ENCODE data around the gene DIAPH2. TPM values are rescaled to one million over a fixed set of nuclear protein-coding genes. Genes with fewer than 3 reads are reported as not detected.

The DIAPH2 gene
- total RNA-seq, 4 donors from 2014 or later = 39.5 to 61.0 (median 56.5) TPM

DNA sequence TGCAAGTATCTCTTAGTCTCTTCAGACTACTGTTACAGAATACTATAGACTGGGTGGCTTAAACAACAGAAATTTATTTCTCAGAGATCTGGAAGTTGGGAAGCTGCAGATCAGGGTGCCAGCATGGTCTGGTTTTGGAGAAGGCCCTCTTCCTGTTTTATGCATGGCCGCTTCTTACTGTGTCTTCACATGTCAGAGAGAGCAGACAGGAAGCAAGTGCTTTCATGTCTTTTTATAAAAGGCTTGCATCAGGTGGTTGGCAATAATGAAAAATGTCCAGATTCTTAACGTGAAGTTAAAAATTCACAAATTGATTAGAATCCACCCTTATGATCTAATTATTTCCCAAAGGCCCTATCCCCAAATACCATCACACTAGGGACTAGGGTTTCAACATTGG is 484.0 kb downstream of the DIAPH2 start:
- Histone ChIP-seq H3K4me3 (no peak overlapping the region), H3K36me3 (no peaks in the 10 kb centered on the region), H3K27me3 (no peaks in the 10 kb centered on the region), H3K27ac (no peak overlapping the region), H3K9me3 (no peaks in the 10 kb centered on the region), H3K4me1 (no peaks in the 10 kb centered on the region)
- no peak for DNase-seq
- intact Hi-C loops (cut with DNase I; ENCODE audit: low total_unique reads) = no loop called here
- in situ Hi-C loops (cut with MboI; ENCODE audit: low pct_ligation_motif_present in 1 of 4, low pct_unique_long_range_greater_than_20kb in 1 of 4, low sequenced_read_pairs in 3 of 4) = no loop called here
- TF ChIP-seq POLR2A (IDR thresholded peaks at IDR 0.05) = no peak
- TF ChIP-seq POLR2AphosphoS5 (IDR thresholded peaks at IDR 0.05) = no peak
- TF ChIP-seq, protein P1, sequence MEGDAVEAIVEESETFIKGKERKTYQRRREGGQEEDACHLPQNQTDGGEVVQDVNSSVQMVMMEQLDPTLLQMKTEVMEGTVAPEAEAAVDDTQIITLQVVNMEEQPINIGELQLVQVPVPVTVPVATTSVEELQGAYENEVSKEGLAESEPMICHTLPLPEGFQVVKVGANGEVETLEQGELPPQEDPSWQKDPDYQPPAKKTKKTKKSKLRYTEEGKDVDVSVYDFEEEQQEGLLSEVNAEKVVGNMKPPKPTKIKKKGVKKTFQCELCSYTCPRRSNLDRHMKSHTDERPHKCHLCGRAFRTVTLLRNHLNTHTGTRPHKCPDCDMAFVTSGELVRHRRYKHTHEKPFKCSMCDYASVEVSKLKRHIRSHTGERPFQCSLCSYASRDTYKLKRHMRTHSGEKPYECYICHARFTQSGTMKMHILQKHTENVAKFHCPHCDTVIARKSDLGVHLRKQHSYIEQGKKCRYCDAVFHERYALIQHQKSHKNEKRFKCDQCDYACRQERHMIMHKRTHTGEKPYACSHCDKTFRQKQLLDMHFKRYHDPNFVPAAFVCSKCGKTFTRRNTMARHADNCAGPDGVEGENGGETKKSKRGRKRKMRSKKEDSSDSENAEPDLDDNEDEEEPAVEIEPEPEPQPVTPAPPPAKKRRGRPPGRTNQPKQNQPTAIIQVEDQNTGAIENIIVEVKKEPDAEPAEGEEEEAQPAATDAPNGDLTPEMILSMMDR (IDR thresholded peaks at IDR 0.05) = no peak
- TF ChIP-seq EP300 (IDR thresholded peaks at IDR 0.05; ENCODE audit: low read depth) = no peak
- 87% methylated on average over 2 of the region's 2 CpGs; no CpG with 5 or more reads in 1 of the 2 donors for WGBS, 2 donors (ENCODE audit: low coverage in 1 of 2)

- intact Hi-C loops (cut with DNase I; ENCODE audit: low total_unique reads) = no loop called here
These were observed 490.5 kb downstream of the DIAPH2 start for GRCh38 chrX:97175147-97175546.

DNA sequence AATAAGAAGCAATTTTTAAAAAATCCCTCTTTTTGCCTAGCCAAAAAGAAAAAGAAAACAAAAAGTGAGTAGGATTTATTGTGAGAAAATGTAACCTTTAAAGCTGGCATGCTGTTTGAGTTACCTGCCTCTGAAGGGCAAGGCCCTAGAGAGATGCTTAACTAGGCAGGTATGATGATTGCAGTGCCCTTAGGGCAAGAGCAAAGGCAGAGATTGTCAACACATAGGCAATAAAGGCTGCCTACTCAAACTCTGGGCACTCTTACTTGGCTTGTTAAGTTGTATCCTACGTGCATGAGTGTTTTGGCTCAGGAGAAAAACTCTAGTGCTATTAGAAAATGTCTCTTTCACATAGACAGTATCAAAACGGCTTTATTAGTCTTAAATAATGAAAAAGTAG is 505.0 kb downstream of the DIAPH2 start:
- H3K9me3 ChIP-seq = no peaks in the 10 kb centered on the region
- no peaks in the 10 kb centered on the region for H3K4me1 ChIP-seq
- no peak overlapping the region for H3K4me3 ChIP-seq
- H3K36me3 ChIP-seq = no peaks in the 10 kb centered on the region
- no peak for DNase-seq
- no peaks in the 10 kb centered on the region for H3K27me3 ChIP-seq
- in situ Hi-C loops (cut with MboI; ENCODE audit: low pct_ligation_motif_present in 1 of 4, low pct_unique_long_range_greater_than_20kb in 1 of 4, low sequenced_read_pairs in 3 of 4) (no loop called here), intact Hi-C loops (cut with DNase I; ENCODE audit: low total_unique reads) (no loop called here)
- TF ChIP-seq POLR2A (IDR thresholded peaks at IDR 0.05) (no peak), POLR2AphosphoS5 (IDR thresholded peaks at IDR 0.05) (no peak), EP300 (IDR thresholded peaks at IDR 0.05; ENCODE audit: low read depth) (no peak)
- TF ChIP-seq, protein P1 (IDR thresholded peaks at IDR 0.05) = no peak
- H3K27ac ChIP-seq = no peak overlapping the region
- WGBS, 2 donors (ENCODE audit: low coverage in 1 of 2) = 42 to 47% methylated on average over 2 of the region's 2 CpGs

More at GRCh38 chrX:97175147-97175546, 490.5 kb downstream of the DIAPH2 start:
- Histone ChIP-seq H3K27ac (no peak overlapping the region), H3K4me1 (no peaks in the 10 kb centered on the region), H3K4me3 (no peak overlapping the region), H3K27me3 (no peaks in the 10 kb centered on the region), H3K36me3 (no peaks in the 10 kb centered on the region), H3K9me3 (no peaks in the 10 kb centered on the region)
- TF ChIP-seq EP300 (IDR thresholded peaks at IDR 0.05; ENCODE audit: low read depth) (no peak), POLR2AphosphoS5 (IDR thresholded peaks at IDR 0.05) (no peak), POLR2A (IDR thresholded peaks at IDR 0.05) (no peak)
- TF ChIP-seq, protein P1 (IDR thresholded peaks at IDR 0.05) = no peak
- 86 to 92% methylated on average over 4 of the region's 4 CpGs for WGBS, 2 donors (ENCODE audit: low coverage in 1 of 2)
- DNase-seq = no peak
- in situ Hi-C loops (cut with MboI; ENCODE audit: low pct_ligation_motif_present in 1 of 4, low pct_unique_long_range_greater_than_20kb in 1 of 4, low sequenced_read_pairs in 3 of 4) = no loop called here

GRCh38 chrX:97199501-97199900 is 514.9 kb downstream of the DIAPH2 start:
- no peaks in the 10 kb centered on the region for H3K36me3 ChIP-seq
- intact Hi-C loops (cut with DNase I; ENCODE audit: low total_unique reads) (no loop called here), in situ Hi-C loops (cut with MboI; ENCODE audit: low pct_ligation_motif_present in 1 of 4, low pct_unique_long_range_greater_than_20kb in 1 of 4, low sequenced_read_pairs in 3 of 4) (no loop called here)
- no peak for DNase-seq
- no peaks in the 10 kb centered on the region for H3K4me1 ChIP-seq
- no peak for TF ChIP-seq POLR2AphosphoS5 (IDR thresholded peaks at IDR 0.05)
- TF ChIP-seq, protein P1 (IDR thresholded peaks at IDR 0.05) = no peak
- no peak for TF ChIP-seq EP300 (IDR thresholded peaks at IDR 0.05; ENCODE audit: low read depth)
- TF ChIP-seq POLR2A (IDR thresholded peaks at IDR 0.05) = no peak
- 75 to 87% methylated on average over 2 of the region's 2 CpGs for WGBS, 2 donors (ENCODE audit: low coverage in 1 of 2)
- no peaks in the 10 kb centered on the region for H3K9me3 ChIP-seq
- no peak overlapping the region for H3K27ac ChIP-seq
- H3K4me3 ChIP-seq = no peak overlapping the region
- no peaks in the 10 kb centered on the region for H3K27me3 ChIP-seq
